H1 (cell line): Measurements from ENCODE around the gene HMGN1. TPM values are rescaled to one million over a fixed set of nuclear protein-coding genes. Genes with fewer than 3 reads are reported as not detected.

ENCODE experiments used
- ASH2L ChIP-seq: fragments of 200-600, 300-600 bp; sonication (generic); IDR thresholded peaks from one replicate; pipeline ENCODE4 v1.7.1; 2017; ENCODE audit warnings: low read length
- CHD7 ChIP-seq: fragments of 300-600 bp; sonication (generic); IDR thresholded peaks from 2 replicates; pipeline ENCODE4 v1.7.1; 2012; ENCODE audit warnings: low read length, moderate library complexity, mild to moderate bottlenecking, inconsistent platforms; ENCODE audit not compliant: insufficient replicate concordance
- SP4 ChIP-seq: IDR thresholded peaks from 2 replicates; pipeline ENCODE4 v1.6.1; 2012; ENCODE audit warnings: low read length, inconsistent platforms
- polyA plus RNA-seq, 7 experiments: library from polyadenylated mRNA; depleted of rRNA in 3 of 7; stranded (reverse) in 5 of 7; unstranded in 2 of 7; fragments of >200 nt in 5 of 7; fragments of 200-250 nt in 2 of 7; gene quantifications; 1 replicate in 5 of 7; 2 replicates in 1 of 7; 4 replicates in 1 of 7; pipeline versions ENCODE4 v1.2.1 to v1.2.3, GENCODE V29; 2011 to 2013; ENCODE audit warnings: missing spikeins in 2 of 7, mixed read lengths in 2 of 7
- total RNA-seq: library from RNA; stranded (reverse); fragmentation: NEBNext Ultra II Directional; extraction: Animal tissue kit (Norgen Biotek cat#: 25700); gene quantifications from 2 replicates; pipeline ENCODE4 v1.2.1, GENCODE V29; 2021

HMGN1 gene
- total and polyA plus RNA-seq, 2 of the 8 experiments (the other 6 are each of a cell fraction or from before 2014, with no cell fraction given) = 279 to 505 TPM

GRCh38 chr21:39336457-39337008 is 12.4 kb downstream of the HMGN1 start (continued):
- TF ChIP-seq CHD7 (no peak), ASH2L (no peak), SP4 (no peak)
- TF ChIP-seq, all 59 proteins: peak for 0
